T-helper 1 cell treated with Interleukin-12 subunit alpha and Interleukin-12 subunit beta and Interleukin-4 antibody, amounts not matched to agents 30 ng/mL and 1 ng/mL, for 36 hours (primary cell): ENCODE data around the gene HGS. TPM values are rescaled to one million over a fixed set of nuclear protein-coding genes. Genes with fewer than 3 reads are reported as not detected.
"Not testable (repeated sequence)": the region's sequence is repeated elsewhere in the genome, so short reads cannot be mapped to it uniquely, and the experiment has no call there.

Experiments used
- intact Hi-C: fragments of 100-400 bp; cut with micrococcal nuclease; formaldehyde crosslinking; loops from one replicate; pipeline ENCODE4 v1.15.1; 2024
- total RNA-seq: library from RNA; stranded (reverse); gene quantifications from 2 replicates; pipeline ENCODE4 v1.2.3, GENCODE V29; 2022

Gene HGS
- total RNA-seq, 1 donor from 2014 or later: 127 TPM

DNA sequence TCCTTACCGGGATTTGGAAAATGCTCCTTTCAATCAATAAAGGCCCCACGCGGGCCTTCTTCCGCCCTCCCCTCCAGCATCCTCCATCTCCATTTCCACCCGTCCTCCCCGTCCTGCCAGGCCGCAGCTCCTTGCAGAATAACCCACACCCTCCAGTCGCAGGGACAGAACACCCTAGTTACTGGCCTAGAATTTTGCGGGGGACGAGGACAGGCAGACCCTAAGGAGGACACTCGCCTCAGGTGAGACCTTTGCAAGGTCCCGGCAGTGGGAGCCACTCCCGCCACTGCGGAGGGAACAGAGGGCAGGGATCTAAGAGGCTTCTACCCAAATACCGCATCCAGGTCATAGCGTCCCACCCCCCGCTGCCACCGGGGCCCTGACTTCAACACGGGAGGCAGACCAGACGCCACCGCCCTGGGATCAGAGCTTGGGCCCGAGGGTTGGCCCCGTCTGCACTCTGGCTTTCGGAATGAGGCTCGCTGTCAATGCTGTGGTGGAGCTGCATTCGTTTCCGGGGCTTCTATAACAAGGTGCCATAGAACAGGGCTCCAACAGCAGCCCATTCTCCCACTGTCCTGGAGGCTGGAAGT, 55.1 kb downstream of the HGS start:
- intact Hi-C loops: no loop called here

DNA sequence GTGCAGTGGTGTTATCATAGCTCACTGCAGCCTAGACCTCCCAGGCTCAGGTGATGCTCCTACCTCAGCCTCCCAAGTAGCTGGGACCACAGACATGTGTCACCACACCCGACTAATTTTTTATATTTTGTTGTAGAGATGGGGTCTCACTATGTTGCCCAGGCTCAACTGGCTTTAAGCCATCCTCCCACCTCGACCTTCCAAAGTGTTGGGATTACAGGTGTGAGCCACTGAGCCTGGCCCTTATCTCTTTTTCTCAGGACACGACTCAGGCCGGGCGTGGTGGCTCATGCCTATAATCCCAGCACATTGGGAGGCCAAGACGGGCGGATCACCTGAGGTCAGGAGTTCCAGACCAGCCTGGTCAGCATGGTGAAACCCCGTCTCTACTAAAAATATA, 55.8 kb downstream of the HGS start:
- intact Hi-C loops: not testable (repeated sequence)

GRCh38 chr17:81740395-81740961, 56.7 kb downstream of the HGS start:
- intact Hi-C loops: no loop called here

- intact Hi-C loops: no loop called here
Measured at GRCh38 chr17:81741049-81741593, 57.3 kb downstream of the HGS start.

DNA sequence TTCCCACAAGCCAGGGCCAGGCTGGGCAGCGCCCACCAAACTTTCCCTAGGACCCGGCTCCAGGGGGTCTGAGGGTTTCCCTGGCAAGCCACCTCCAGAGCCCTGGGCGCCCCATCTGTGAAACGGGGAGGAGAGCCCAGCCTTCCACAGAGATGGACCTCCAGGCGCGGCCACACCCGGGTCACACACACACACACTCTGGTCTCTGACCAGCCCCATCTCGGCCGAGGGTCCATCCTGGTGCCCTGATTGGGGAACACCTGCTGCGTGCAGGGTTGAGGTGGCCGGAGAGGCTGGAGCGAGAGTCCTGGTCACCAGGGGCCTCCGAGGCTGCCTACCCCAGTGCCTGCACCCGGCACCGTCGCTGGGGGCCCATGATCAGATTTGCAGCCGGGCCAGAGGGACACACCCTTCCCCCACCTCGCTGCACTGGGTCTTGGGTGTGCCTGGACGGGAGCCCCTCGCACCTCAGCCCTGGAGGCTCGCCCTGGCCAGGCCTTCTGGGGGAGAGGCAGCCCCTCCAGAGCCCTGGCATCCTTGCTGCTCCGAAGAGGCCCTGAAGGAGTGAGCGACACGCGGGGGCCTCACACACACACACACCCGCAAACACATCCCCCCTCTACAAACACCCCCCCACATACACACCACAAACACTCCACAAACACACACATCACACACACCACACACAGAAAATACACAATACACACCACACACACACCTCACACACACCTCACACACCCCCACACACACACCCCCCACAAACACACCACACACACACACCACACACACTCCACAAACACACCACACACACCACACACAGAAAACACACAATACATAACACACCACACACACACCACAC, 58.0 kb downstream of the HGS start:
- intact Hi-C loops: no loop called here

Other genes with a start within 250 kb of the HGS start
- 4,987 and 5,035 TPM in 2 replicates for gene ACTG1, start 171.2 kb upstream of the HGS start, total RNA-seq
- gene FSCN2, start 155.6 kb upstream of the HGS start, total RNA-seq: 0.27 and 0.37 TPM in 2 replicates
- 37.9 and 41.8 TPM in 2 replicates for gene FAAP100, start 131.7 kb upstream of the HGS start, total RNA-seq
- gene NPLOC4, start 46.9 kb upstream of the HGS start, total RNA-seq: 133 and 140 TPM in 2 replicates
- gene TSPAN10, start 46.8 kb upstream of the HGS start, total RNA-seq: 0.37 and 0.47 TPM in 2 replicates
- 21.9 and 26.3 TPM in 2 replicates for gene PDE6G, start 27.5 kb upstream of the HGS start, total RNA-seq
- gene OXLD1, start 17.4 kb upstream of the HGS start, total RNA-seq: 48.1 and 48.8 TPM in 2 replicates
- gene CCDC137, start 17.3 kb upstream of the HGS start, total RNA-seq: 33.2 and 38.5 TPM in 2 replicates
- gene ARL16, start 214 bp upstream of the HGS start, total RNA-seq: 30.9 and 31.1 TPM in 2 replicates
- gene MRPL12, start 19.4 kb downstream of the HGS start, total RNA-seq: 85.6 and 86.6 TPM in 2 replicates
- gene SLC25A10, start 28.3 kb downstream of the HGS start, total RNA-seq: 25.9 and 26.9 TPM in 2 replicates
- gene GCGR, start 120.1 kb downstream of the HGS start, total RNA-seq: not detected in 2 replicates
- gene MCRIP1, start 149.3 kb downstream of the HGS start, total RNA-seq: 53.5 and 56.8 TPM in 2 replicates
- gene PPP1R27, start 151.0 kb downstream of the HGS start, total RNA-seq: not detected in 2 replicates
- gene P4HB, start 176.5 kb downstream of the HGS start, total RNA-seq: 548 and 588 TPM in 2 replicates
- 671 and 678 TPM in 2 replicates for gene ARHGDIA, start 187.3 kb downstream of the HGS start, total RNA-seq
- 167 and 172 TPM in 2 replicates for gene ALYREF, start 207.6 kb downstream of the HGS start, total RNA-seq
- 108 and 111 TPM in 2 replicates for gene ANAPC11, start 207.7 kb downstream of the HGS start, total RNA-seq
- 0.32 and 0.34 TPM in 2 replicates for gene NPB, start 218.2 kb downstream of the HGS start, total RNA-seq
- 36.7 and 38.2 TPM in 2 replicates for gene PCYT2, start 227.4 kb downstream of the HGS start, total RNA-seq
- 62.7 and 71.3 TPM in 2 replicates for gene SIRT7, start 234.2 kb downstream of the HGS start, total RNA-seq
- 26.2 and 28.5 TPM in 2 replicates for gene MAFG, start 243.7 kb downstream of the HGS start, total RNA-seq